ENCODE measurements around the gene ETHE1. TPM values are rescaled to one million over a fixed set of nuclear protein-coding genes. Genes with fewer than 3 reads are reported as not detected.
"Not testable (repeated sequence)": the region's sequence is repeated elsewhere in the genome, so short reads cannot be mapped to it uniquely, and the experiment has no call there.

Gene ETHE1
- total RNA-seq, 1 donor from 2014 or later, result 23.4 TPM

- no peak for DNase-seq
Observed at GRCh38 chr19:43551399-43552197, 24.6 kb upstream of the ETHE1 start.

GRCh38 chr19:43548706-43549105, 21.7 kb upstream of the ETHE1 start:
- no peak for DNase-seq

- not testable (repeated sequence) for DNase-seq
Observed at GRCh38 chr19:43547926-43548325, 20.9 kb upstream of the ETHE1 start.

- DNase-seq, result no peak
Observed at GRCh38 chr19:43546581-43546980, 19.6 kb upstream of the ETHE1 start.

GRCh38 chr19:43545981-43546380, 19.0 kb upstream of the ETHE1 start:
- DNase-seq, result no peak

GRCh38 chr19:43545276-43545675, 18.3 kb upstream of the ETHE1 start:
- DNase-seq, result no peak

GRCh38 chr19:43544077-43544476, 17.1 kb upstream of the ETHE1 start:
- DNase-seq, result no peak

GRCh38 chr19:43541920-43542650, 15.1 kb upstream of the ETHE1 start:
- DNase-seq, result no peak

GRCh38 chr19:43540381-43540780, 13.4 kb upstream of the ETHE1 start:
- DNase-seq, result no peak

GRCh38 chr19:43538922-43539321, 11.9 kb upstream of the ETHE1 start:
- no peak for DNase-seq

GRCh38 chr19:43534816-43535761, 8.1 kb upstream of the ETHE1 start:
- peak; percentile 16 for DNase-seq

- DNase-seq, result no peak
Observed at GRCh38 chr19:43534305-43534815, 7.4 kb upstream of the ETHE1 start.

GRCh38 chr19:43533546-43534304, 6.7 kb upstream of the ETHE1 start:
- peak; percentile 98 for DNase-seq

- peak; percentile 97 for DNase-seq
Observed at GRCh38 chr19:43532962-43533545, 6.1 kb upstream of the ETHE1 start, which contains the start of gene ZNF575. ZNF575 (plus strand) TSS chr19:43533188; CDS start chr19:43534423, 1,235 bp downstream.

- no peak for DNase-seq
Observed at GRCh38 chr19:43532571-43532961, 5.6 kb upstream of the ETHE1 start.

- peak; percentile 25 for DNase-seq
Observed at GRCh38 chr19:43527860-43528622, 1.0 kb upstream of the ETHE1 start.

GRCh38 chr19:43525836-43526771, 897 bp downstream of the ETHE1 start:
- no peak for DNase-seq

- DNase-seq, result no peak
Observed at GRCh38 chr19:43524922-43525835, 1.8 kb downstream of the ETHE1 start.
